HCT116 (cell line): ENCODE data around the gene ZSWIM4. TPM values are rescaled to one million over a fixed set of nuclear protein-coding genes. Genes with fewer than 3 reads are reported as not detected.

Source experiments
- ATAC-seq: fragments of 200-7000 bp; cut with Tn5 transposase; 2 replicates; pipeline ENCODE4 v1.9.1; 2020; ENCODE audit warnings: mild to moderate bottlenecking, moderate library complexity
- BruUV-seq: library from RNA; stranded (reverse); fragments of 400-500 nt; replicated peaks from 2 replicates; lab custom pipeline; 2021; lab: Mats Ljungman, UMichigan
- CTCF ChIA-PET: fragments of 300-600 bp; sonication (Branson Sonifier 250); formaldehyde crosslinking; loops from one replicate; lab custom pipeline; 2021; ENCODE audit warnings: antibody characterized with exemption; lab: Charles Lee
- POLR2A ChIA-PET: fragments of 300-600, 350-600 bp; sonication (Branson Sonifier 250); formaldehyde crosslinking; loops from one replicate; lab custom pipeline; 2021; ENCODE audit warnings: antibody characterized with exemption; lab: Charles Lee
- RAD21 ChIA-PET, 2 experiments: fragments of 300-600 bp; sonication (Branson Sonifier 250); formaldehyde crosslinking; loops; one replicate each; lab custom pipeline; 2023; ENCODE audit warnings: low total read pairs in 2 of 2; ENCODE audit not compliant: uncharacterized antibody in 2 of 2, unreplicated experiment in 2 of 2, low non-redundant PET in 1 of 2; lab: Charles Lee
- DNase-seq: peaks from one replicate; pipeline ENCODE4 v3.0.0-alpha.2; 2010; ENCODE audit warnings: low read depth, low spot score
- H2AFZ ChIP-seq: fragments of 200-600 bp; shearing (Covaris generic), sonication (generic); 2 replicates; pipeline ENCODE4 v1.6.1; 2017; ENCODE audit warnings: low read depth, mixed run types, mixed read lengths, antibody characterized with exemption, low read length; ENCODE audit not compliant: poor library complexity, severe bottlenecking
- H3K27ac ChIP-seq: 2 replicates; pipeline ENCODE4 v1.5.1; 2012; ENCODE audit warnings: low read depth, low read length
- H3K27me3 ChIP-seq: fragments of 200-600 bp; sonication (generic); 2 replicates; pipeline ENCODE4 v1.6.1; 2016; ENCODE audit warnings: mixed run types, low read length, mixed read lengths; ENCODE audit not compliant: insufficient read depth
- H3K36me3 ChIP-seq, 2 experiments: fragments of 200-500 bp in 1 of 2; fragments of 200-600 bp in 1 of 2; sonication (Bioruptor generic) in 1 of 2; sonication (generic) in 1 of 2; 2 replicates each; pipeline versions ENCODE4 v1.5.1 to v1.6.1; 2014 to 2016; ENCODE audit warnings: low read length in 2 of 2, inconsistent platforms in 1 of 2, mixed read lengths in 1 of 2, mixed run types in 1 of 2; ENCODE audit not compliant: insufficient read depth in 2 of 2, control insufficient read depth in 1 of 2
- H3K4me1 ChIP-seq, 2 experiments: fragments of 200-600 bp in 1 of 2; sonication (generic) in 1 of 2; 2 replicates each; pipeline versions ENCODE4 v1.5.1 to v1.6.1; 2012 to 2017; ENCODE audit warnings: low read length in 2 of 2, inconsistent platforms in 1 of 2, mild to moderate bottlenecking in 1 of 2, mixed read lengths in 1 of 2, mixed run types in 1 of 2, moderate library complexity in 1 of 2; ENCODE audit not compliant: insufficient read depth in 2 of 2, control insufficient read depth in 1 of 2
- H3K4me2 ChIP-seq: fragments of 200-600 bp; sonication (generic); 2 replicates; pipeline ENCODE4 v1.6.1; 2017; ENCODE audit warnings: mixed run types, low read length, mixed read lengths
- H3K4me3 ChIP-seq, 2 experiments: fragments of 200-600 bp in 1 of 2; sonication (generic) in 1 of 2; replicated peaks in 1 of 2; 2 replicates each; pipeline ENCODE4 v1.5.1; 2011 to 2016; ENCODE audit warnings: low read length in 2 of 2, control low read depth in 1 of 2, low read depth in 1 of 2, mild to moderate bottlenecking in 1 of 2, mixed read lengths in 1 of 2, mixed run types in 1 of 2
- H3K79me2 ChIP-seq: fragments of 200-600 bp; sonication (generic); 2 replicates; pipeline ENCODE4 v1.6.1; 2017; ENCODE audit warnings: mild to moderate bottlenecking, mixed run types, low read length, moderate library complexity, mixed read lengths; ENCODE audit not compliant: insufficient read depth
- H3K9ac ChIP-seq: fragments of 200-600 bp; sonication (generic); 2 replicates; pipeline ENCODE4 v1.6.1; 2016; ENCODE audit warnings: low read length, mixed read lengths
- H3K9me2 ChIP-seq: fragments of 200-600 bp; sonication (generic), shearing (Covaris generic); 2 replicates; pipeline ENCODE4 v1.6.1; 2017; ENCODE audit warnings: mixed run types, mild to moderate bottlenecking, moderate library complexity; ENCODE audit not compliant: insufficient read depth
- H3K9me3 ChIP-seq, 2 experiments: fragments of 200-500 bp in 1 of 2; fragments of 200-600 bp in 1 of 2; sonication (Bioruptor generic) in 1 of 2; sonication (generic) in 1 of 2; 2 replicates each; pipeline ENCODE4 v1.6.1; 2014 to 2017; ENCODE audit warnings: low read length in 2 of 2, mixed read lengths in 2 of 2, inconsistent platforms in 1 of 2, low read depth in 1 of 2, mild to moderate bottlenecking in 1 of 2, mixed run types in 1 of 2, moderate library complexity in 1 of 2; ENCODE audit not compliant: control insufficient read depth in 1 of 2, insufficient read depth in 1 of 2
- H4K20me1 ChIP-seq: fragments of 200-600 bp; sonication (generic), shearing (Covaris generic); 2 replicates; pipeline ENCODE4 v1.6.1; 2017; ENCODE audit warnings: mixed run types, mild to moderate bottlenecking, moderate library complexity; ENCODE audit not compliant: insufficient read depth
- CTCF ChIP-seq, 3 experiments: fragments of 200-600 bp in 1 of 3; sonication (generic) in 1 of 3; IDR thresholded peaks in 2 of 3; conservative IDR thresholded peaks in 1 of 3; 2 replicates each; pipeline ENCODE4 v1.5.1; 2012 to 2017; ENCODE audit warnings: low read depth in 2 of 3, low read length in 2 of 3, antibody characterized with exemption in 1 of 3, borderline replicate concordance in 1 of 3, control low read depth in 1 of 3, mild to moderate bottlenecking in 1 of 3, mixed read lengths in 1 of 3, mixed run types in 1 of 3, moderate library complexity in 1 of 3; ENCODE audit not compliant: insufficient read depth in 1 of 3
- ZNF274 ChIP-seq: fragments of 200-500 bp; sonication (Bioruptor generic); IDR thresholded peaks from 2 replicates; pipeline ENCODE4 v1.6.1; 2014; ENCODE audit warnings: mild to moderate bottlenecking, low read depth, low read length, inconsistent platforms
- intact Hi-C: fragments of 100-400 bp; cut with micrococcal nuclease; formaldehyde crosslinking; loops from 2 replicates; pipeline ENCODE4 v1.10.0; 2022
- total RNA-seq: library from RNA; stranded (reverse); gene quantifications from one replicate; pipeline ENCODE4 v1.2.1, GENCODE V29; 2021; ENCODE audit not compliant: unreplicated experiment

The ZSWIM4 gene
- total RNA-seq, 1 experiment from 2014 or later, result 9.8 TPM

GRCh38 chr19:13761423-13761822, 33.8 kb upstream of the ZSWIM4 start:
- ATAC-seq (peak; percentile 37; the same call in 1 of the 2 replicates), DNase-seq (no peak)

More at GRCh38 chr19:13761423-13761822, 33.8 kb upstream of the ZSWIM4 start:
- peaks cover 0 to 6% of the 10 kb centered on the region in 2 experiments; a peak in 2 of 4 replicates for H3K4me1 ChIP-seq
- H3K27ac ChIP-seq, result no peak overlapping the region
- CTCF ChIA-PET, result interaction anchor here (1.1 kb wide), 1 partner anchor 101 kb away, joined by 3 read pairs; no protein-coding TSS in a partner anchor
- no peak overlapping the region for H2AFZ ChIP-seq
- no peak overlapping the region for H3K4me3 ChIP-seq
- TF ChIP-seq CTCF (IDR thresholded peaks at IDR 0.05 in 2 of 3, conservative IDR thresholded peaks at IDR 0.05 in 1 of 3; ENCODE audit: borderline replicate concordance in 1 of 3, insufficient read depth in 1 of 3, low read depth in 2 of 3, low read length in 2 of 3) (peak in 2 of 3 experiments; percentile 22 to 35; a peak in 3 of 6 replicates), ZNF274 (no peak)
- TF ChIP-seq, all 23 proteins: peak for 1
- no peaks in the 10 kb centered on the region for H3K79me2 ChIP-seq
- POLR2A ChIA-PET, result no interaction called here
- H3K36me3 ChIP-seq, result peaks cover 14% of the 10 kb centered on the region in 2 experiments; a peak in 3 of 4 replicates
- no peak overlapping the region for H3K4me2 ChIP-seq
- no TSS peak for BruUV-seq
- RAD21 ChIA-PET, result no interaction called here
- intact Hi-C loops, result no loop called here
- no peaks in the 10 kb centered on the region for H3K27me3 ChIP-seq
- no peaks in the 10 kb centered on the region for H3K9me2 ChIP-seq
- no peak overlapping the region for H3K9ac ChIP-seq
- H4K20me1 ChIP-seq, result no peaks in the 10 kb centered on the region
- no peaks in the 10 kb centered on the region for H3K9me3 ChIP-seq
